Measurements from ENCODE around the gene PPM1H. TPM values are rescaled to one million over a fixed set of nuclear protein-coding genes. Genes with fewer than 3 reads are reported as not detected.

PPM1H gene
- total RNA-seq, 1 experiment from 2014 or later: 12.0 TPM

GRCh38 chr12:62950317-62950716 is 15.4 kb upstream of the PPM1H start:
- no peaks in the 10 kb centered on the region for H3K79me2 ChIP-seq (ENCODE audit: low read length)
- no peaks in the 10 kb centered on the region for H3K36me3 ChIP-seq (ENCODE audit: low read depth, low read length)
- no peak overlapping the region for H3K4me3 ChIP-seq (ENCODE audit: low read length)
- no peaks in the 10 kb centered on the region for H3K9me3 ChIP-seq (ENCODE audit: low read length)
- intact Hi-C loops (cut with micrococcal nuclease): no loop called here
- POLR2A ChIA-PET (ENCODE audit: unreplicated experiment): no interaction called here
- DNase-seq (no peak), ATAC-seq (no peak)
- no peaks in the 10 kb centered on the region for H4K20me1 ChIP-seq (ENCODE audit: low read length)
- H3K9ac ChIP-seq (ENCODE audit: low read length): no peak overlapping the region
- H3K4me2 ChIP-seq (ENCODE audit: low read length): no peak overlapping the region
- H3K4me1 ChIP-seq (ENCODE audit: insufficient read depth, low read length): no peaks in the 10 kb centered on the region
- TF ChIP-seq EZH2phosphoT487 (IDR thresholded peaks at IDR 0.05; ENCODE audit: borderline replicate concordance, low read length) (no peak), EZH2 (IDR thresholded peaks at IDR 0.05; ENCODE audit: low read length, unreplicated experiment) (no peak), CTCF (conservative IDR thresholded peaks at IDR 0.05; ENCODE audit: low read depth, low read length) (no peak)
- H3K27me3 ChIP-seq (ENCODE audit: low read length): no peaks in the 10 kb centered on the region
- no peak overlapping the region for H2AFZ ChIP-seq (ENCODE audit: low read length)
- no peaks in the 10 kb centered on the region for H3F3A ChIP-seq (ENCODE audit: low read length, unreplicated experiment)
- H3K9me2 ChIP-seq (replicated peaks; ENCODE audit: low read length): no peaks in the 10 kb centered on the region
- CTCF ChIA-PET: no interaction called here
- BruUV-seq (replicated peaks): no TSS peak
- no peak overlapping the region for H3K27ac ChIP-seq (ENCODE audit: low read length)

- no peak for ATAC-seq
- Histone ChIP-seq H2AFZ (ENCODE audit: low read length) (no peak overlapping the region), H3K27ac (ENCODE audit: low read length) (no peak overlapping the region), H3K4me3 (ENCODE audit: low read length) (no peak overlapping the region), H3K4me1 (ENCODE audit: insufficient read depth, low read length) (no peaks in the 10 kb centered on the region), H3K27me3 (ENCODE audit: low read length) (no peaks in the 10 kb centered on the region), H3F3A (ENCODE audit: low read length, unreplicated experiment) (no peaks in the 10 kb centered on the region), H3K9me3 (ENCODE audit: low read length) (no peaks in the 10 kb centered on the region), H4K20me1 (ENCODE audit: low read length) (no peaks in the 10 kb centered on the region), H3K36me3 (ENCODE audit: low read depth, low read length) (no peaks in the 10 kb centered on the region), H3K4me2 (ENCODE audit: low read length) (no peak overlapping the region), H3K9me2 (replicated peaks; ENCODE audit: low read length) (no peaks in the 10 kb centered on the region), H3K79me2 (ENCODE audit: low read length) (no peaks in the 10 kb centered on the region), H3K9ac (ENCODE audit: low read length) (no peak overlapping the region)
- TF ChIP-seq CTCF (conservative IDR thresholded peaks at IDR 0.05; ENCODE audit: low read depth, low read length): no peak
- no peak for TF ChIP-seq EZH2phosphoT487 (IDR thresholded peaks at IDR 0.05; ENCODE audit: borderline replicate concordance, low read length)
- TF ChIP-seq EZH2 (IDR thresholded peaks at IDR 0.05; ENCODE audit: low read length, unreplicated experiment): no peak
- POLR2A ChIA-PET (ENCODE audit: unreplicated experiment): no interaction called here
- no TSS peak for BruUV-seq (replicated peaks)
- CTCF ChIA-PET: no interaction called here
- DNase-seq: no peak
- intact Hi-C loops (cut with micrococcal nuclease): no loop called here
Measured at GRCh38 chr12:62948123-62948522, 13.2 kb upstream of the PPM1H start.

GRCh38 chr12:62947364-62947763 is 12.4 kb upstream of the PPM1H start:
- Histone ChIP-seq H3F3A (ENCODE audit: low read length, unreplicated experiment) (no peaks in the 10 kb centered on the region), H3K79me2 (ENCODE audit: low read length) (no peaks in the 10 kb centered on the region), H3K27ac (ENCODE audit: low read length) (no peak overlapping the region), H3K4me3 (ENCODE audit: low read length) (no peak overlapping the region), H3K9me2 (replicated peaks; ENCODE audit: low read length) (no peaks in the 10 kb centered on the region), H3K9me3 (ENCODE audit: low read length) (no peaks in the 10 kb centered on the region), H4K20me1 (ENCODE audit: low read length) (no peaks in the 10 kb centered on the region), H3K27me3 (ENCODE audit: low read length) (no peaks in the 10 kb centered on the region), H3K36me3 (ENCODE audit: low read depth, low read length) (no peaks in the 10 kb centered on the region), H2AFZ (ENCODE audit: low read length) (no peak overlapping the region), H3K9ac (ENCODE audit: low read length) (no peak overlapping the region), H3K4me1 (ENCODE audit: insufficient read depth, low read length) (no peaks in the 10 kb centered on the region), H3K4me2 (ENCODE audit: low read length) (no peak overlapping the region)
- ChIA-PET POLR2A (ENCODE audit: unreplicated experiment) (no interaction called here), CTCF (no interaction called here)
- ATAC-seq (no peak), DNase-seq (no peak)
- intact Hi-C loops (cut with micrococcal nuclease): no loop called here
- no TSS peak for BruUV-seq (replicated peaks)
- TF ChIP-seq CTCF (conservative IDR thresholded peaks at IDR 0.05; ENCODE audit: low read depth, low read length) (no peak), EZH2 (IDR thresholded peaks at IDR 0.05; ENCODE audit: low read length, unreplicated experiment) (no peak), EZH2phosphoT487 (IDR thresholded peaks at IDR 0.05; ENCODE audit: borderline replicate concordance, low read length) (no peak)
